HG02970 (cell line): ENCODE measurements around the gene LIMK2.
"Not testable (repeated sequence)": the region's sequence is repeated elsewhere in the genome, so short reads cannot be mapped to it uniquely, and the experiment has no call there.

Experiments used
- ATAC-seq: cut with Tn5 transposase; IDR thresholded peaks from one replicate; pipeline ENCODE4 v1.9.1; 2021; ENCODE audit warnings: mild to moderate bottlenecking, moderate library complexity, moderate number of reproducible peaks; ENCODE audit not compliant: unreplicated experiment, low FRiP score

LIMK2 gene

GRCh38 chr22:31241200-31241599 is 29.1 kb downstream of the LIMK2 start:
- no peak for ATAC-seq

GRCh38 chr22:31241936-31242335 is 29.8 kb downstream of the LIMK2 start:
- no peak for ATAC-seq

GRCh38 chr22:31243339-31244045 is 31.4 kb downstream of the LIMK2 start:
- ATAC-seq = no peak

- ATAC-seq = no peak
Measured at GRCh38 chr22:31244046-31244942, 32.2 kb downstream of the LIMK2 start.

GRCh38 chr22:31244943-31245451 is 32.9 kb downstream of the LIMK2 start:
- no peak for ATAC-seq

GRCh38 chr22:31245998-31246397 is 33.9 kb downstream of the LIMK2 start:
- ATAC-seq = not testable (repeated sequence)

GRCh38 chr22:31246687-31247086 is 34.6 kb downstream of the LIMK2 start:
- ATAC-seq = no peak

GRCh38 chr22:31247726-31248125 is 35.6 kb downstream of the LIMK2 start:
- no peak for ATAC-seq

GRCh38 chr22:31248138-31248745 is 36.1 kb downstream of the LIMK2 start:
- no peak for ATAC-seq

- ATAC-seq = no peak
Measured at GRCh38 chr22:31248965-31249958, 37.2 kb downstream of the LIMK2 start.

GRCh38 chr22:31250740-31251600 is 38.9 kb downstream of the LIMK2 start:
- ATAC-seq = no peak

- no peak for ATAC-seq
Measured at GRCh38 chr22:31253949-31254348, 41.9 kb downstream of the LIMK2 start.

- no peak for ATAC-seq
Measured at GRCh38 chr22:31259798-31260473, 47.8 kb downstream of the LIMK2 start.

- ATAC-seq = no peak
Measured at GRCh38 chr22:31260474-31260856, 48.4 kb downstream of the LIMK2 start.

GRCh38 chr22:31262312-31263133 is 50.4 kb downstream of the LIMK2 start:
- ATAC-seq = no peak

- ATAC-seq = no peak
Measured at GRCh38 chr22:31263896-31264640, 52.0 kb downstream of the LIMK2 start.

GRCh38 chr22:31268281-31268680 is 56.2 kb downstream of the LIMK2 start:
- ATAC-seq = no peak
